GM13977 (cell line): ENCODE results near the gene APOC3.
"Not testable (repeated sequence)": the region's sequence is repeated elsewhere in the genome, so short reads cannot be mapped to it uniquely, and the experiment has no call there.

ENCODE experiments used
- DNase-seq: peaks from one replicate; pipeline ENCODE4 v3.0.0; 2012; ENCODE audit warnings: low spot score
- CTCF ChIP-seq: IDR thresholded peaks from 2 replicates; pipeline ENCODE4 v1.5.1; 2012; ENCODE audit warnings: mild to moderate bottlenecking, control low read depth; ENCODE audit not compliant: insufficient read depth; ENCODE audit errors: extremely low read depth, missing control alignments
- in situ Hi-C: fragments of 300-500 bp; cut with MboI; formaldehyde crosslinking; loops from one replicate; pipeline ENCODE4 v1.12.0; 2022; ENCODE audit warnings: low sequenced_read_pairs, low pct_unique_long_range_greater_than_20kb, mixed read lengths, inconsistent platforms; ENCODE audit not compliant: unreplicated experiment

Gene APOC3

GRCh38 chr11:116833816-116834534, 4.3 kb downstream of the APOC3 start:
- DNase-seq: no peak
- in situ Hi-C loops: no loop called here
- no peak for TF ChIP-seq CTCF

- in situ Hi-C loops, DNase-seq: not testable (repeated sequence)
Measured at GRCh38 chr11:116834535-116835041, 4.9 kb downstream of the APOC3 start.

GRCh38 chr11:116835042-116835772, 5.5 kb downstream of the APOC3 start:
- in situ Hi-C loops: no loop called here
- peak; percentile 49 for DNase-seq
- no peak for TF ChIP-seq CTCF

GRCh38 chr11:116835791-116836631, 6.3 kb downstream of the APOC3 start:
- peak; percentile 92 for DNase-seq
- peak; percentile 72 for TF ChIP-seq CTCF
- in situ Hi-C loops: no loop called here

- DNase-seq: no peak
- in situ Hi-C loops: no loop called here
- TF ChIP-seq CTCF: no peak
Measured at GRCh38 chr11:116836632-116836991, 6.9 kb downstream of the APOC3 start.

GRCh38 chr11:116837231-116838091, 7.8 kb downstream of the APOC3 start, which contains the start of gene APOA1:
TSS of gene APOA1 (minus strand) at chr11:116837622. CDS start at chr11:116837387, 235 bp downstream.
- in situ Hi-C loops: no loop called here
- no peak for TF ChIP-seq CTCF
- DNase-seq: no peak
